ENCODE data around the gene ASAP3. TPM values are rescaled to one million over a fixed set of nuclear protein-coding genes. Genes with fewer than 3 reads are reported as not detected.

Gene ASAP3
- total and polyA plus RNA-seq, 4 donors = 8.3 to 25.9 (median 16.7) TPM

DNA sequence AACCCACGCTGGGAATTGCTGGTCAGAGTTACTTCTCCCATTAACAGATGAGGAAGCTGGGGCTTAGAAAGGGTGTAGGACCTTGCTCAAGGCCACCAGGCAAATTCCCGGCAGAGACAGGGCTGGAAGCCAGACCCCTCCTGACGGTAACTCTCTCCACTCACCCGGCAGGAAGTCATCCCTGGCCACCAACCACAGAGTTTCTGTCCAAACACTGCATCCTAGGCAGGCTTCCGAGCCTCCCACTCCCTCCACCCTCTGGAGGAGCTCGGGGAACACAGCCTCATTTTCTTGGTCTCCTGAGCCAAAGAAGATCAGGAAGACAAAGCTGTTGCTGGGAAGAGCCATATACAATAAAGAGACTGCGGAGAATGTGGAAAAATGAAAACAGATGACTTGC lies 89.3 kb downstream of the ASAP3 start:
- Histone ChIP-seq H3K9ac (ENCODE audit: low read depth in 1 of 2, low read length in 2 of 2) (no peak overlapping the region), H3K4me1 (ENCODE audit: control insufficient read depth in 4 of 4, insufficient read depth in 4 of 4, low read length in 3 of 4) (peaks cover 0 to 7% (median 2%) of the 10 kb centered on the region in 4 donors), H3K27ac (ENCODE audit: low read depth in 1 of 2, low read length in 2 of 2) (peak overlapping the region; percentile 37 to 51), H3K27me3 (ENCODE audit: control insufficient read depth in 4 of 4, insufficient read depth in 4 of 4, low read length in 3 of 4) (no peaks in the 10 kb centered on the region), H3K9me3 (ENCODE audit: control insufficient read depth in 4 of 4, low read length in 3 of 4) (no peaks in the 10 kb centered on the region), H3K36me3 (ENCODE audit: control insufficient read depth in 4 of 4, insufficient read depth in 3 of 4, low read depth in 1 of 4, low read length in 3 of 4) (peaks cover 0 to 39% (median 19%) of the 10 kb centered on the region in 4 donors), H3K4me3 (ENCODE audit: low read depth in 1 of 3, low read length in 3 of 3) (no peak overlapping the region)
- TF ChIP-seq RAD21 (IDR thresholded peaks at IDR 0.05) (peak; percentile 26 to 35), HNF4A (conservative IDR thresholded peaks at IDR 0.05) (peak; percentile 57 to 65), GABPA (IDR thresholded peaks at IDR 0.05 in 1 of 2, conservative IDR thresholded peaks at IDR 0.05 in 1 of 2) (peak in 1 of 2 donors; percentile 70), FOXA1 (IDR thresholded peaks at IDR 0.05) (peak; percentile 8), TAF1 (conservative IDR thresholded peaks at IDR 0.05) (no peak), SP1 (IDR thresholded peaks at IDR 0.05) (peak; percentile 64), RXRA (IDR thresholded peaks at IDR 0.05) (peak; percentile 38 to 64), EGR1 (IDR thresholded peaks at IDR 0.05; ENCODE audit: low read depth in 2 of 2) (peak in 1 of 2 donors; percentile 8), ATF3 (IDR thresholded peaks at IDR 0.05) (no peak), MAX (IDR thresholded peaks at IDR 0.05) (no peak)
- TF ChIP-seq, protein P1, sequence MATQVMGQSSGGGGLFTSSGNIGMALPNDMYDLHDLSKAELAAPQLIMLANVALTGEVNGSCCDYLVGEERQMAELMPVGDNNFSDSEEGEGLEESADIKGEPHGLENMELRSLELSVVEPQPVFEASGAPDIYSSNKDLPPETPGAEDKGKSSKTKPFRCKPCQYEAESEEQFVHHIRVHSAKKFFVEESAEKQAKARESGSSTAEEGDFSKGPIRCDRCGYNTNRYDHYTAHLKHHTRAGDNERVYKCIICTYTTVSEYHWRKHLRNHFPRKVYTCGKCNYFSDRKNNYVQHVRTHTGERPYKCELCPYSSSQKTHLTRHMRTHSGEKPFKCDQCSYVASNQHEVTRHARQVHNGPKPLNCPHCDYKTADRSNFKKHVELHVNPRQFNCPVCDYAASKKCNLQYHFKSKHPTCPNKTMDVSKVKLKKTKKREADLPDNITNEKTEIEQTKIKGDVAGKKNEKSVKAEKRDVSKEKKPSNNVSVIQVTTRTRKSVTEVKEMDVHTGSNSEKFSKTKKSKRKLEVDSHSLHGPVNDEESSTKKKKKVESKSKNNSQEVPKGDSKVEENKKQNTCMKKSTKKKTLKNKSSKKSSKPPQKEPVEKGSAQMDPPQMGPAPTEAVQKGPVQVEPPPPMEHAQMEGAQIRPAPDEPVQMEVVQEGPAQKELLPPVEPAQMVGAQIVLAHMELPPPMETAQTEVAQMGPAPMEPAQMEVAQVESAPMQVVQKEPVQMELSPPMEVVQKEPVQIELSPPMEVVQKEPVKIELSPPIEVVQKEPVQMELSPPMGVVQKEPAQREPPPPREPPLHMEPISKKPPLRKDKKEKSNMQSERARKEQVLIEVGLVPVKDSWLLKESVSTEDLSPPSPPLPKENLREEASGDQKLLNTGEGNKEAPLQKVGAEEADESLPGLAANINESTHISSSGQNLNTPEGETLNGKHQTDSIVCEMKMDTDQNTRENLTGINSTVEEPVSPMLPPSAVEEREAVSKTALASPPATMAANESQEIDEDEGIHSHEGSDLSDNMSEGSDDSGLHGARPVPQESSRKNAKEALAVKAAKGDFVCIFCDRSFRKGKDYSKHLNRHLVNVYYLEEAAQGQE (IDR thresholded peaks at IDR 0.05) = no peak
- no peak for DNase-seq (ENCODE audit: low spot score)
- WGBS = 40% methylated on average over 7 of the region's 7 CpGs

DNA sequence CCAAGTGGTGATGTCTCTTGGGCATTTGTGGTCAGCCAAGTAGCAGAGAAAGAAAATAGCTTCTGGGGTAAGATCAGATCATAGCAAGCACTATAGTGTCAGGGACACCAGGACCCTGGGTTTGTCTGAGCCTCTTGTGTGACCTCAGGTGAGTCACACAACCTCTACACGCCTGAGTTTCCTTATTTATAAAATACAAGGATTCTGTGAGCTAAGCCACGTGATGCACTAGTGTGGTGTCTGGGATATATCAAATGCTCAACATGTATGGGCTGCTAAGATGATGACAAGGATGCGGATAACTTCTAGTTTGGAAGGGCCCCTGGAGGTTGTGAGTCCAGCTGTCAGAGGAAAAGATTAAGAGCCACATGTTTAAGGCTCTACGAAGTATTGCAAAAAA lies 89.8 kb downstream of the ASAP3 start:
- H3K4me1 ChIP-seq (ENCODE audit: control insufficient read depth in 4 of 4, insufficient read depth in 4 of 4, low read length in 3 of 4) = peaks cover 0 to 7% (median 2%) of the 10 kb centered on the region in 4 donors
- H3K9ac ChIP-seq (ENCODE audit: low read depth in 1 of 2, low read length in 2 of 2) = no peak overlapping the region
- H3K9me3 ChIP-seq (ENCODE audit: control insufficient read depth in 4 of 4, low read length in 3 of 4) = no peaks in the 10 kb centered on the region
- WGBS = 84% methylated on average over 4 of the region's 4 CpGs
- peak overlapping the region; percentile 37 to 51 for H3K27ac ChIP-seq (ENCODE audit: low read depth in 1 of 2, low read length in 2 of 2)
- H3K27me3 ChIP-seq (ENCODE audit: control insufficient read depth in 4 of 4, insufficient read depth in 4 of 4, low read length in 3 of 4) = no peaks in the 10 kb centered on the region
- no peak for DNase-seq (ENCODE audit: low spot score)
- TF ChIP-seq EGR1 (IDR thresholded peaks at IDR 0.05; ENCODE audit: low read depth in 2 of 2) (peak in 1 of 2 donors; percentile 9), YY1 (IDR thresholded peaks at IDR 0.05) (no peak)
- H3K36me3 ChIP-seq (ENCODE audit: control insufficient read depth in 4 of 4, insufficient read depth in 3 of 4, low read depth in 1 of 4, low read length in 3 of 4) = peaks cover 0 to 36% (median 17%) of the 10 kb centered on the region in 4 donors
- no peak overlapping the region for H3K4me3 ChIP-seq (ENCODE audit: low read depth in 1 of 3, low read length in 3 of 3)

DNA sequence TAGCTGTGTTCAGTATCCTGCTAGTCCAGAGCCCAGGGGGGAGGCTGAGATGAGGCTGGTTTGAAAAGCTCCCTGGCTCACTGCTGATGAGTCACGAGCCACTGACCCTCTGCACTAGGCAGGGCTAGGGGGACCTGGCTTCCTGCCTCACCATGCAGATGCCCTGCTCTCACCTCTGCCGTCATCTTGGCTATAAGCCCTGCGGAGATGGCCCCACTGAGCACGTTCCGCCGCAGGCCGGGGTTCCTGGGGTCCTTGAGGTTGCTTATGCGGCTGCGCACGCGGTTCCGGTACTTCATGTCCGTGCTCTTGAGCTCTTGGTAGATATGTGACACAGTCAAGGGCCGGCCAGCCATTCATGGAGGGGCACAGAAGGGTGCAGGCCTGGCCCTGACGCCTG lies 90.3 kb downstream of the ASAP3 start:
- H3K9me3 ChIP-seq (ENCODE audit: control insufficient read depth in 4 of 4, low read length in 3 of 4) = no peaks in the 10 kb centered on the region
- no peak overlapping the region for H3K9ac ChIP-seq (ENCODE audit: low read depth in 1 of 2, low read length in 2 of 2)
- 86% methylated on average over 15 of the region's 15 CpGs for WGBS
- peak overlapping the region; percentile 14 to 51 for H3K27ac ChIP-seq (ENCODE audit: low read depth in 1 of 2, low read length in 2 of 2)
- no peaks in the 10 kb centered on the region for H3K27me3 ChIP-seq (ENCODE audit: control insufficient read depth in 4 of 4, insufficient read depth in 4 of 4, low read length in 3 of 4)
- H3K36me3 ChIP-seq (ENCODE audit: control insufficient read depth in 4 of 4, insufficient read depth in 3 of 4, low read depth in 1 of 4, low read length in 3 of 4) = peaks cover 0 to 36% (median 16%) of the 10 kb centered on the region in 4 donors
- DNase-seq (ENCODE audit: low spot score) = no peak
- peaks cover 0 to 7% (median 2%) of the 10 kb centered on the region in 4 donors for H3K4me1 ChIP-seq (ENCODE audit: control insufficient read depth in 4 of 4, insufficient read depth in 4 of 4, low read length in 3 of 4)
- H3K4me3 ChIP-seq (ENCODE audit: low read depth in 1 of 3, low read length in 3 of 3) = no peak overlapping the region
- TF ChIP-seq MAX (IDR thresholded peaks at IDR 0.05) (no peak), JUND (IDR thresholded peaks at IDR 0.05) (no peak), HNF4A (conservative IDR thresholded peaks at IDR 0.05) (no peak), HNF4G (IDR thresholded peaks at IDR 0.05) (no peak), RXRA (IDR thresholded peaks at IDR 0.05) (no peak), GABPA (IDR thresholded peaks at IDR 0.05 in 1 of 2, conservative IDR thresholded peaks at IDR 0.05 in 1 of 2) (no peak), EGR1 (IDR thresholded peaks at IDR 0.05; ENCODE audit: low read depth in 2 of 2) (no peak), SP1 (IDR thresholded peaks at IDR 0.05) (no peak), NR2F2 (IDR thresholded peaks at IDR 0.05) (no peak), FOXA1 (IDR thresholded peaks at IDR 0.05) (no peak), YY1 (IDR thresholded peaks at IDR 0.05) (no peak), TAF1 (conservative IDR thresholded peaks at IDR 0.05) (no peak), FOXA2 (IDR thresholded peaks at IDR 0.05) (no peak)
- TF ChIP-seq, protein P2, sequence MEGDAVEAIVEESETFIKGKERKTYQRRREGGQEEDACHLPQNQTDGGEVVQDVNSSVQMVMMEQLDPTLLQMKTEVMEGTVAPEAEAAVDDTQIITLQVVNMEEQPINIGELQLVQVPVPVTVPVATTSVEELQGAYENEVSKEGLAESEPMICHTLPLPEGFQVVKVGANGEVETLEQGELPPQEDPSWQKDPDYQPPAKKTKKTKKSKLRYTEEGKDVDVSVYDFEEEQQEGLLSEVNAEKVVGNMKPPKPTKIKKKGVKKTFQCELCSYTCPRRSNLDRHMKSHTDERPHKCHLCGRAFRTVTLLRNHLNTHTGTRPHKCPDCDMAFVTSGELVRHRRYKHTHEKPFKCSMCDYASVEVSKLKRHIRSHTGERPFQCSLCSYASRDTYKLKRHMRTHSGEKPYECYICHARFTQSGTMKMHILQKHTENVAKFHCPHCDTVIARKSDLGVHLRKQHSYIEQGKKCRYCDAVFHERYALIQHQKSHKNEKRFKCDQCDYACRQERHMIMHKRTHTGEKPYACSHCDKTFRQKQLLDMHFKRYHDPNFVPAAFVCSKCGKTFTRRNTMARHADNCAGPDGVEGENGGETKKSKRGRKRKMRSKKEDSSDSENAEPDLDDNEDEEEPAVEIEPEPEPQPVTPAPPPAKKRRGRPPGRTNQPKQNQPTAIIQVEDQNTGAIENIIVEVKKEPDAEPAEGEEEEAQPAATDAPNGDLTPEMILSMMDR (IDR thresholded peaks at IDR 0.05; ENCODE audit: low read depth, low read length, missing input control) = no peak
- TF ChIP-seq, protein P1 (IDR thresholded peaks at IDR 0.05) = no peak
